ENCODE measurements around the gene STAG1.
A peak's percentile ranks its signal among the peaks of the same experiment; 100 is the strongest.

Gene STAG1

DNA sequence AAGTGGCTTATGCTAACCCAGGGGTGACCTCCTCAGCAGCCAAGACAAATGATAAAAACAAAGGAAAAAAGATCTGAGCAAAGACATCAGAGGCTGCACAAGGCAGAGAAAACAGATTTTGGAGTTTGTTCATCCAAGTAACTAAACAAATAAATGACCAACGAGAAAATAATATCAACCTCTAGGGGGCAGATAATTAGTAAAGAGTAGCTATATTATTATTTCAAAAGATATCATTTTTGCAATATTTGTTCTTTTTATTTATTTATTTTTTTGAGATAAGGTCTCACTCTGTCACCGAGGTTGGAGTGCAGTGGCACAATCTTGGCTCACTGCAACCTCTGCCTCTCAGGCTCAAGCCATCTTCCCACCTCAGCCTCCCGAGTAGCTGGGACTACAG is 400.3 kb downstream of the STAG1 start:
- no peak overlapping the region for H3K27ac ChIP-seq

DNA sequence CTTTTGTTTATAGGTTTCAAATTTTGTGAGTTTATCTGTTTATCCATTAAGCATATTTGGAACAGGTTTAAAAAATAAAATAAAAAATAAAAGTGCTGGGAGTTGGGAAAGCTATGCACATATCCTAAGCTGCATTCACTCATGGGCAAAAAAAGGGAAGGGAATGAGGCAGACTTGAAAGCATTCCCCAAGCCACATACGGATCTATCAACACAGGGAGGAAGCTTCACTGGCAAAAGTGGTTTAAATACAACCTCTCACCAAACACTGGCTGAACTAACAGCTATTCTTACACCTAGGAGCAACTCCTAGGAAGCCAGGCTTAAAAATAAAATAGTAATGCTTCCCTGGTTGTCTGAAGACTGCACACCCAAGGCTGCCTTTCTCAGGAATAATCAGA is 400.8 kb downstream of the STAG1 start:
- TF ChIP-seq, protein P1, sequence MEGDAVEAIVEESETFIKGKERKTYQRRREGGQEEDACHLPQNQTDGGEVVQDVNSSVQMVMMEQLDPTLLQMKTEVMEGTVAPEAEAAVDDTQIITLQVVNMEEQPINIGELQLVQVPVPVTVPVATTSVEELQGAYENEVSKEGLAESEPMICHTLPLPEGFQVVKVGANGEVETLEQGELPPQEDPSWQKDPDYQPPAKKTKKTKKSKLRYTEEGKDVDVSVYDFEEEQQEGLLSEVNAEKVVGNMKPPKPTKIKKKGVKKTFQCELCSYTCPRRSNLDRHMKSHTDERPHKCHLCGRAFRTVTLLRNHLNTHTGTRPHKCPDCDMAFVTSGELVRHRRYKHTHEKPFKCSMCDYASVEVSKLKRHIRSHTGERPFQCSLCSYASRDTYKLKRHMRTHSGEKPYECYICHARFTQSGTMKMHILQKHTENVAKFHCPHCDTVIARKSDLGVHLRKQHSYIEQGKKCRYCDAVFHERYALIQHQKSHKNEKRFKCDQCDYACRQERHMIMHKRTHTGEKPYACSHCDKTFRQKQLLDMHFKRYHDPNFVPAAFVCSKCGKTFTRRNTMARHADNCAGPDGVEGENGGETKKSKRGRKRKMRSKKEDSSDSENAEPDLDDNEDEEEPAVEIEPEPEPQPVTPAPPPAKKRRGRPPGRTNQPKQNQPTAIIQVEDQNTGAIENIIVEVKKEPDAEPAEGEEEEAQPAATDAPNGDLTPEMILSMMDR (conservative IDR thresholded peaks at IDR 0.05) = no peak
- H3K27ac ChIP-seq = no peak overlapping the region

More for the DNA sequence above, 400.3 kb downstream of the STAG1 start:
- TF ChIP-seq, protein P1 (conservative IDR thresholded peaks at IDR 0.05) = 0 out of 2 replicates have a peak, but pooled peaks have one; percentile 7

DNA sequence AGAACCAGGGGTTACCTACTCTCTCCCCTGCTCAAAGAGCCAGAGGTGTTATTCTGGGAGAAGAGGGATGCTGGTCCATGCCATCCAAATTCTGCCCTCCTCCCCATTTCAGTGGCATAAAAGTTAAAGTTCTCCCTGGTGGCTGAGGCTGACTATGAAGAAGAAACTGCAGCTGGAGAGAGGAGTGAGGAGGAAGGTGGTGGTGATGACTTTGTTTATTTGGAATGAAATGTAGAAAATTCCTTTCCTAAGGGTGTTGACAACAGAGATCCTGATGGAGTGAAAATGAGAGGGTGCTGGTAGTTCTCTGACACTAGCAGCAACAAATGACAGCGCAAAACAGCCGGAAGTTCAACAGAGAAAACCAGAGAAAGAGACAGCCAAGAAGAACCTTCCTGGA is 401.6 kb downstream of the STAG1 start:
- TF ChIP-seq, protein P1 (conservative IDR thresholded peaks at IDR 0.05) = no peak

DNA sequence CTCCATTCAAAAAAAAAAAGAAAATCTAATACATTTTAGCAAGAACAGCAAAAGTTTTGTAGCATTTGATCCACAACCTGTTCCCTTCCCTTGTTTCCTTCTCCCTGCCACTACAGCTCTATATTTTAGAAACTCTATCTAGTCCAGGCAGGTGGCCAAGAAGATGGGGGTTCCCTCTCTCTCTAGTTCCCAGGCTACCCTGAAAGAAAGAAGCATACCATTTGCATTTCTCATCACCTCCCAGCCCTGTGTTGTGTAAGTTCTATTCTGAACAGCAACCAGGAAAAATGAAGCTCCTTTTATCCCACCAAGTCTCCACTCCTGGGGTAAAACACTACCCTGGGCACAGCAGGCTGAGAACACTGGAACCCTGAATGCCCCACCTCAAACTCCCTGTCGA is 402.0 kb downstream of the STAG1 start:
- no peak overlapping the region for H3K27ac ChIP-seq
- TF ChIP-seq, protein P1 (conservative IDR thresholded peaks at IDR 0.05) = no peak

More for the DNA sequence above, 401.6 kb downstream of the STAG1 start:
- H3K27ac ChIP-seq = no peak overlapping the region

DNA sequence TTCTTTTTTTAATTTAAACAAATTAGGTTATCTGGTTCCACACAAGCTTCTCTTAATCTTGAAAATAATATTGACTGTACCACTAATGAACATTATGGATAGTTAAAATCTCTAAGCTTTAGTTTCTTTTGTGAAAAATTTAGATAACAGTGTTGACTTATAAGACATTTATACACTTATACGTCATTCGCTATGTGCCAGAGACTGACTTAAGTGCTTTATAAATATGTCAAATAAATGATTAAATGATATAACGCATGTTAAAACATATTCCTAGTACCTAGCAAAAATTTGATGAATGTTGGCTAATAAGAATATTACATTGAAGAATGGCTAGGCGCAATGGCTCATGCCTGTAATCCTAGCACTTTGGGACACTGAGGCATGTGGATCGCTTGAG is 405.7 kb downstream of the STAG1 start:
- no peak overlapping the region for H3K27ac ChIP-seq
- TF ChIP-seq, protein P1 (conservative IDR thresholded peaks at IDR 0.05) = no peak

DNA sequence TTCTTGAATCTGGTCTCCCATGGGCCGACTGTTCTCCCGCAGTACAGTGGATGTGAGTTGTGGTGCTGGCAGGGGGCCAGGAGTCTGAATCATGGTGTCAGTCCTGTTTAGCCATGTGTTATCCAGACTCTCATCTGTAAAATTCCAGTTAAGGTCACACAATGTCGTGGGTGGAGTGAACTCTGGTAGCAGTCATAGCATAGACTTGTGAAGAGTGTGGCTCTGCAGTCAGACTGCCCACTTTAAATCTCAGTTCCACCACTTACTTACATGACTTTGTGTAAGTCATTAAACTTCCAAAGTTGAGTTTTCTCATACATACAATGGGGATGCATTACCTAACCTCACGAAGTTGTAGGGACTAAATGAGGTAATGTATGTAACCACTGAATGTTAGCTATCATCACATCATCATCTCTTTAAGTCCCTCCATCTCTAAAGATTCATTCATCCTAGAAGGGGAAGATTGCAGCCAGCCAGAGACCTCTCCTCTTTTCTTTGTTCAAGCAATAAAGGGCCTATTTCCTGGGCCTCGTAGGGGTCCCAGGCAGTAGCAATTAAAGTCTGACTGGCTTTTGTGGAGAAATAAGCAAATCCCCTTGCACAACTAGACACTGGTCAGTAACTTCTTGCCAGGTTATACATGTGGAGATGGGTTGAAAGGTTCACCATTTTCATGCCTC is 408.2 kb downstream of the STAG1 start:
- H3K27ac ChIP-seq = peak overlapping the region; percentile 58
- TF ChIP-seq, protein P1 (conservative IDR thresholded peaks at IDR 0.05) = no peak

DNA sequence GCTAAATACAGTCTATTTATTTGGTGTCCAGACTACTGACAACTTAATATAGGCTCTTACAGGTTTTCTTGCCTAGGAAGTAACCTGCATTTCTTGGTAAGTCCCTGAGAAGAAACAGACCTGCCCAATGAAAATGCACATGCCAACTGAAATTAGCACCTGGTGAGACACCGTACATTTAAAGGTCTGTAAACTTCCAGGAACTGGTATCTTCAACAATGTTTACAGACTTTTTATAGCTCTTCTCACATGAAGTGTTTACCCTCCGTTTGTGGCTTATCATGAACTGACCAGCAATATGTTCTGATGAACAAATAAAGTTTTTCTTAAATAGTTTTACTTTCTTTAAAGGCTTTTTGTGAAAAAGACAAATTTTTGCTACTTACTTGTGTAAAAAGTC is 408.7 kb downstream of the STAG1 start:
- H3K27ac ChIP-seq = peak overlapping the region; percentile 58
- TF ChIP-seq, protein P1 (conservative IDR thresholded peaks at IDR 0.05) = no peak
